ENCODE measurements around the gene MEG3.
"Not testable (repeated sequence)": the region's sequence is repeated elsewhere in the genome, so short reads cannot be mapped to it uniquely, and the experiment has no call there.

Gene MEG3

DNA sequence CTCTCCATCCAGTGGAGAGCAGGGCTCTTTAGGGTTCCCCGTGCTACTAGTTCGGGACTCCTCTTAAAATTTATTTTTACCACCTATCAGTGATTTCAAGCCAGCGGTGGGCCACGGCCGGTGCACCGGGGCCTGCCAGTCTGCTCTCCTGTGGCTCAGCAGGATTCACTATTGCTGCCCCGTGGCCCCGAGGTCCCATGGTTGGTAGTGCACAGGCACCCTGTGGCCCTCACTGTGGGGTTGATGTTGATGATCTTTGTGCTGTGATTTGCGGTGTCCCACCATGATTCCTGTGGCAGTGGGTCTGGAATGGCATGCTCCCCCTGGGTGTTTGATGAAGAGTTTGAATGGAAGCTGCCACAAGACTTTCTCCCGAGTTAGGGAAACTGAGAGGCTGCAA, 12.6 kb upstream of the MEG3 start:
- DNase-seq (ENCODE audit: insufficient read length, low spot score): no peak
- FAIRE-seq: no peak
- TF ChIP-seq, protein P1, sequence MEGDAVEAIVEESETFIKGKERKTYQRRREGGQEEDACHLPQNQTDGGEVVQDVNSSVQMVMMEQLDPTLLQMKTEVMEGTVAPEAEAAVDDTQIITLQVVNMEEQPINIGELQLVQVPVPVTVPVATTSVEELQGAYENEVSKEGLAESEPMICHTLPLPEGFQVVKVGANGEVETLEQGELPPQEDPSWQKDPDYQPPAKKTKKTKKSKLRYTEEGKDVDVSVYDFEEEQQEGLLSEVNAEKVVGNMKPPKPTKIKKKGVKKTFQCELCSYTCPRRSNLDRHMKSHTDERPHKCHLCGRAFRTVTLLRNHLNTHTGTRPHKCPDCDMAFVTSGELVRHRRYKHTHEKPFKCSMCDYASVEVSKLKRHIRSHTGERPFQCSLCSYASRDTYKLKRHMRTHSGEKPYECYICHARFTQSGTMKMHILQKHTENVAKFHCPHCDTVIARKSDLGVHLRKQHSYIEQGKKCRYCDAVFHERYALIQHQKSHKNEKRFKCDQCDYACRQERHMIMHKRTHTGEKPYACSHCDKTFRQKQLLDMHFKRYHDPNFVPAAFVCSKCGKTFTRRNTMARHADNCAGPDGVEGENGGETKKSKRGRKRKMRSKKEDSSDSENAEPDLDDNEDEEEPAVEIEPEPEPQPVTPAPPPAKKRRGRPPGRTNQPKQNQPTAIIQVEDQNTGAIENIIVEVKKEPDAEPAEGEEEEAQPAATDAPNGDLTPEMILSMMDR (IDR thresholded peaks at IDR 0.05; ENCODE audit: insufficient read depth, missing control alignments): no peak

DNA sequence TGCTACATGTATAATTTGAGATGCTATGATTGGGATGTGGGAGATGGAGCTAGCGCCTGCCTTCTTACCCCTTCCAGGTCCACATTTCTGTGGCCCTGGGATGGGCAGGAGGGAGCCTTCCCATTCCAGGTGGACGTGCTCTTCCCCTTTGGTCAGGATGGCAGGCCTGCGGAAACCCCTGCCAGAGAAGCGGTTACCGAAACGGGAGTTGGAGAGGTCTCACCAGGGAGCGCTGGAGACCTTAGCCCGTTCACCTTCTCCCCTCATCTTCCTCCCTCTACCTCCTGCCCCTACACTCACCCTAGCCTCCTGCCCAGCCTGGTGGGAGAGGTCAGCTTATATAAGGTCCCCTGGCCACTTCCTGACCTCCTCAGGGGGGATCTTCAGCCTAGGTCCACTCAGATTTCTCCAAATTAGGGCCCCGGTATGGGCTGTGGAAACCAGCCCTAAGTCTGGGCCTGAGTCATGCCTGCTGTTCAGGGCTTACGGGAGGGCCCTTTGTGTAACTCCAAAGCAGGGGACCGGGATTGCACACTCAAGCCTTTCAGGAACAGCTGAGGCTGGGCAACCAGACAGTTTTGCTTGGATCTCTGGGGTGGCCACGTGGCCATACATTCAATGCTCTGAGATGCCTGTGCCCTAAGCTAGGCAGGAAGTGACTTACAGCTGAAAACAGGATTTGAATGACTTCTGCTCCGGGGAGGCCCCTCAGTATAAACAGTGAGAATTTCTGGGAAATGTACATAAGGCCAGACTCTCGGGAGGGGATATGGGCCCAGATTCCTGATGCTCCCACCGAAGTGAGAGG, 10.2 kb upstream of the MEG3 start:
- TF ChIP-seq, protein P1 (IDR thresholded peaks at IDR 0.05; ENCODE audit: insufficient read depth, missing control alignments): no peak
- FAIRE-seq: no peak
- no peak for DNase-seq (ENCODE audit: insufficient read length, low spot score)

DNA sequence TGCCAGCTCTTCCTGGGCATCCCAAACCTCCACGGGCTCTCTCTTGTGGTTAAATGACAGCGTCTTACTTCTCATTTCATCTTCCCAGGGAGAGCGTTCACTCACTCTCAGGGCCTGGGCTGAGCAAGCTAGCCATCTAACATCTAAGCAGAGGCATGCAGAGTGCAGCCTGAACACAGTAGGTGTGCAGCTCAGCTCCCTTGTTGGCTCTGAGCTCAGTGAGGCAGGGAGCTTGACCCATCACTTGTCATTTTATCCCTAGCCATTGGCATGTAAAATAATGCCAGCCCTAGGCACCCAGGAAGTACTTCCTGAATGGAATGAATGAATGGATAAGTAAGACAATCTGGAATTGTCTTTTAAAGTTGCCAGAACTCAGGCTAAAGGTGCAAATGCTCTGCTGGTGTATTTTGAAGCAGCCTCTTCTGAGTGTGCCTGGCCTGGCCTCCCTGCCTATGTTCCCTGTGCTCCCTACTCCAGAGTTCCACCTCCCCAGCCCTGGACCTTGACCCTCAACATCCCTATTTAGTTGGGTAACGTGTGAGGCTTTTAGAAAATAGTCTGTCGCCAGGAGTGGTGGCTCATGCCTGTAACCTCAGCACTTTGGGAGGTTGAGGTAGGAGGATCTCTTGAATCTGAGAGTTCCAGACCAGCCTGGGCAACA, 9.5 kb upstream of the MEG3 start:
- TF ChIP-seq, protein P1 (IDR thresholded peaks at IDR 0.05; ENCODE audit: insufficient read depth, missing control alignments): no peak
- FAIRE-seq: no peak

DNA sequence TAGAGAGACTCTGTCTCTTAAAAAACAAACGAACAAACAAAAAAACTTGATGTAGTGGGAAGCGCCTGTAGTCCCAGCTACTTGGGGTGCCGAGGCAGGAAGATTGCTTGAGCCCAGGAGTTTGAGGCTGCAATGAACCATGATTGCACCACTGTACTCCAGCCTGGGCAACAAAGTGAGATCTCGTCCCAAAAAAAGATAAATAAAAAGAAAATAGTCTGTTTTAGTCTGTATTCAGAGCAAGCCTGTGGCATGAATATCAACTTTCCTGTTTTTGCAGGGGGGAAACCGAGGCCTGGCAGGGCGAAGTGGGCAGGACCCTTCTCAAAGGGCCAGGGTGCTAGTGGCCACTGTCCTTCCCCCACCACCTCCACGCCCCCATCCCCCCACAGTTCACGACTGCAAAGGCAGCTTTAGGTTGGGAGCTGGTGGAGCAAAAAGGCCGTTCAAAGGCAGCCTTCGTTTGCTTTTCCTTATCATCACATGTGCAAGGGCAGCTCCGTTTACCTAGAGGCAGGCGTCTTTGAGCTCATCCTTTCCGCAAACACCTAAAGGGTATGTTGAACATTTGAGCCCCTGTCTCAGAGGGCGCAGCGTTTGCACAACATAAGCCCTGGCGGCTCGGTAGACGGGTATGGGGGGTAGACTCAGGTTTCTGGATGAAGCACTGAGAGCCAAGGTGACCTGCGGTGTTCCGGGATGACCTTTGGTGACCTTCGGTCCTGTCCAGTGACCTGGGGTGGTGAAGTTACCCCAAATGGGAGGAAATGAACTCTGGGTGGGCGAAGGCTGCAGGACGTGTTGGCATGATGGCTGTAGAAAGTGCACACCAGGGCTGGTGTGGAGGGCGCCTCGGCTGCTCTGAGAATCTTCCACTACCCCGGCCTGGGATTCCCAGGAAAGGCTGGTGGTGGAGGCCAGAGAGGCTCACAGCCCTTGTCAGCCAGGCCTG, 8.7 kb upstream of the MEG3 start:
- TF ChIP-seq, protein P1 (IDR thresholded peaks at IDR 0.05; ENCODE audit: insufficient read depth, missing control alignments): no peak
- FAIRE-seq: no peak
- no peak for DNase-seq (ENCODE audit: insufficient read length, low spot score)

More for the DNA sequence above, 9.5 kb upstream of the MEG3 start:
- DNase-seq (ENCODE audit: insufficient read length, low spot score): no peak

DNA sequence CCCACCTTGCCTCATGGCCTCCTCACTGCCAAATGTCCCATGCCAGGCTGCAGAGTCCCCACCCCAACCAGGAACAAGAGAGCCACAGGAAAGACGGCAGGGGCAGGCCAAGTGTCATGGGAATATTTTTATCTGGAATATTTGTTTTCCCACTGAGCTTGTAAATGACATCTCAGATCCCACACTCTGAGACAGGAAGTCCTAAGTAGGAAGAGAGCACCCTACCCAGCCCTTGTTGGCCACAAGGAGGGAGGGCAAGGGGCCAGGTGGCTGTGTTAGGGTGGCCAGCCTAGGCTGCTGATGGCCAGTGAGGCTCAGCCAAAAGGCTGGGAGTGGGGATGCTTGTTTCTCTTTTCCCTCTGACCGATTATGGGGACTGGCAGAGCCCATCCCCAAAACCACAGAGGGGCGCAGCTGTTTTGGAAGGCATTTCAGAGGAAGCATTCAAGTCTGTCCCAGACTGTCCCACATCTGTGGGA, 7.7 kb upstream of the MEG3 start:
- TF ChIP-seq, protein P1 (IDR thresholded peaks at IDR 0.05; ENCODE audit: insufficient read depth, missing control alignments): no peak
- FAIRE-seq (no peak), DNase-seq (ENCODE audit: insufficient read length, low spot score) (no peak)

DNA sequence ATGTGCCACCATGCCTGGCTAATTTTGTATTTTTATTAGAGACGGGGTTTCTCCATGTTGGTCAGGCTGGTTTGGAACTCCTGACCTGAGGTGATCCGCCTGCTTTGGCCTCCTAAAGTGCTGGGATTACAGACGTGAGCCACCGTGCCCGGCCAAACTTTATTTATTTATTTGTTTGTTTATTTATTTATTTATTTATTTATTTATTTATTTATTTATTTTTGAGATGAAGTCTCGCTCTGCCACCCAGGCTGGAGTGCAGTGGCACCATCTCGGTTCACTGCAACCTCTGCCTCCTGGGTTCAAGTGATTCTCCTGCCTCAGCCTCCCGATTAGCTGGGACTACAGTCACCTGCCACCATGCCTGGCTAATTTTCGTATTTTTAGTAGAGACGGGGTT, 7.0 kb upstream of the MEG3 start:
- not testable (repeated sequence) for FAIRE-seq; DNase-seq (ENCODE audit: insufficient read length, low spot score)

DNA sequence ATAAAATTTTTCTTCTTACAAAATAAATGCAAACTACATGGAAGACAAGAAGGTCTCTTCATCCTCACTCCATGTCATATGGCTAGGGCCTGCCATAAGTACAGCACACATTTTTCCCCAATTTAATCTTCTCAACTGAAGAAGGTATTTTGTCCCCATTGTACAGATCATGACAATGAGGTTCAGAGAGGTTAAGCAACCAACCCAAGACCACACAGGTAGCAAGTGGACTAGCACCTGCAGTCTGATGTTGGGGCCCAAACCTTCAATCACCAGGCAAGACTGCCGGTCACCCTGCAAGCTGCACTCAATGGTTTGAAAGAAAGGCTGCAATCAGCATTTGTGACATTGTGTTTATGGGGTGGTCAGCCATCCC, 6.5 kb upstream of the MEG3 start:
- DNase-seq (ENCODE audit: insufficient read length, low spot score) (no peak), FAIRE-seq (no peak)
- TF ChIP-seq, protein P1 (IDR thresholded peaks at IDR 0.05; ENCODE audit: insufficient read depth, missing control alignments): no peak

All from D721Med (cell line).